Activated T-helper 17 cell treated with anti-CD3 and anti-CD28 coated beads, Interleukin-2, amount 50 U/mL, for 72 hours (primary cell): Measurements from ENCODE around the gene DNAH14. TPM values are rescaled to one million over a fixed set of nuclear protein-coding genes. Genes with fewer than 3 reads are reported as not detected.
"Not testable (repeated sequence)": the region's sequence is repeated elsewhere in the genome, so short reads cannot be mapped to it uniquely, and the experiment has no call there.

Source experiments
- ATAC-seq: fragments of 150-1000 bp; cut with Tn5 transposase; replicated peaks from 2 replicates; pipeline ENCODE4 v1.10.0; 2021; ENCODE audit warnings: mild to moderate bottlenecking, moderate library complexity
- H3K27ac Mint-ChIP-seq: one replicate; pipeline ENCODE4 v1.8.0; 2022; ENCODE audit warnings: mixed read lengths
- H3K27me3 Mint-ChIP-seq: one replicate; pipeline ENCODE4 v1.8.0; 2022; ENCODE audit warnings: mixed read lengths
- H3K36me3 Mint-ChIP-seq: one replicate; pipeline ENCODE4 v1.8.0; 2022; ENCODE audit warnings: low read depth, mild to moderate bottlenecking, mixed read lengths
- H3K4me1 Mint-ChIP-seq: one replicate; pipeline ENCODE4 v1.8.0; 2022; ENCODE audit warnings: mixed read lengths
- H3K4me3 Mint-ChIP-seq: one replicate; pipeline ENCODE4 v1.8.0; 2022; ENCODE audit warnings: mild to moderate bottlenecking, mixed read lengths
- H3K9me3 Mint-ChIP-seq: one replicate; pipeline ENCODE4 v1.8.0; 2022; ENCODE audit warnings: mixed read lengths
- total RNA-seq, 2 donors: library from RNA; stranded (reverse); gene quantifications; one replicate each; pipeline ENCODE4 v1.2.3, GENCODE V29; 2022

Gene DNAH14
- total RNA-seq, 2 donors from 2014 or later, result 0.16 to 2.2 TPM

DNA sequence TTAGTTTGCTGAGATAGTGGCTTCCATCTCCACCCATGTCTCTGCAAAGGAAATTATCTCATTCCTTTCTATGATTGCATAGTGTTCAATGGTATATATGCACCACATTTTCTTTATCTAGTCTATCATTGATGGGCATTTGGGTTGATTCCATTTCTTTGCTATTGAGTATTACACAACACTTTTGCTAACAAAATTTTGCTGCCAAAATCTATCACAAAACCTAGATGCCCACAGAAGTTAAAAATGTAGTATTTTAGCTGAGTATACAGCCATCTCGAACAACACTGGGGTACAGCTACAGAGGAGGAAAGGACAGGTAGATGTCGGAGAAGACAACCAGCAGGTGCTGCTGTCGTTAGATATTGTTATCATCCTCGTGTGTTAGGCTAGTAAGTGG, 430.6 kb downstream of the DNAH14 start:
- H3K9me3 Mint-ChIP-seq, result no peaks in the 10 kb centered on the region
- H3K4me1 Mint-ChIP-seq, result no peaks in the 10 kb centered on the region
- no peak for ATAC-seq
- no peak overlapping the region for H3K27ac Mint-ChIP-seq
- no peaks in the 10 kb centered on the region for H3K36me3 Mint-ChIP-seq
- H3K27me3 Mint-ChIP-seq, result peaks cover 25% of the 10 kb centered on the region
- H3K4me3 Mint-ChIP-seq, result no peak overlapping the region

DNA sequence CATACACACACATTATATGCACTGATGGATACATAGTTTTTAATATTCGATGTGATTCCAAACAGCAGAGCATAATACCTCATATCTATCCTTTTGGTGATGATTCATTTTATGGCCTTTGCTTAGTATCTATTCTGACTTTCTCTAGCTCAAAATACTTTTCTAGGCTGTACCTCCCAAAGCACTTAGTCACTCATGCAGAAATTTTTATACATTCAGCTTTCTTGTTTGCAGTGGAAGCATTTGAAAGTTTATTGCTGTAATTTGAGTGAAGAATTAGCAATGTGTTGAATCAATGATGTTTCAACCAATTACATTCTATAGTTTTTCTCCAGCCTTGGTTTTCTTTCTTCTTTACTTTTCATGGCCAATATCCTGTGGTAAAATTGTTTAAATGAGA, 431.7 kb downstream of the DNAH14 start:
- Mint-ChIP-seq H3K4me1 (no peaks in the 10 kb centered on the region), H3K36me3 (no peaks in the 10 kb centered on the region), H3K4me3 (no peak overlapping the region), H3K9me3 (no peaks in the 10 kb centered on the region), H3K27me3 (peaks cover 22% of the 10 kb centered on the region), H3K27ac (no peak overlapping the region)
- ATAC-seq, result no peak

DNA sequence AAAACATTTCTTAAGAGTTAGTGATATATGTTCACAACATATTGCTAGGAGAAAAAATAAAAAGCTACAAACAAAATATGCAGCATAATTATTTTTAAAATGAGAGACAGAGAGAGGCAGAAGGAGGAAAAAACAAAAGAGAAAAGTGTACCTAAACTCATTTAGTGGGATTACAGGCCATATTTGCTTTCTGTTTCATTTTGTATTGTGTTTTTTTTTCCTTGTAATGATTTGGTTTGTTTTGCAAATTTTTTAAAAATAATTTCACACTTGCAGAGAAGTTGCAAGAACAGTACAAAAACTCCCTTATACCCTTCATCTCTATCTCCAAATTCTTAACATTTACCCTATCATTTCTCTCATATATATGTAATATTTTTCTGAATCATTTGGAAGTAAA, 433.3 kb downstream of the DNAH14 start:
- no peaks in the 10 kb centered on the region for H3K4me1 Mint-ChIP-seq
- H3K36me3 Mint-ChIP-seq, result no peaks in the 10 kb centered on the region
- ATAC-seq, result no peak
- H3K4me3 Mint-ChIP-seq, result no peak overlapping the region
- no peaks in the 10 kb centered on the region for H3K9me3 Mint-ChIP-seq
- H3K27ac Mint-ChIP-seq, result no peak overlapping the region
- H3K27me3 Mint-ChIP-seq, result peaks cover 26% of the 10 kb centered on the region

DNA sequence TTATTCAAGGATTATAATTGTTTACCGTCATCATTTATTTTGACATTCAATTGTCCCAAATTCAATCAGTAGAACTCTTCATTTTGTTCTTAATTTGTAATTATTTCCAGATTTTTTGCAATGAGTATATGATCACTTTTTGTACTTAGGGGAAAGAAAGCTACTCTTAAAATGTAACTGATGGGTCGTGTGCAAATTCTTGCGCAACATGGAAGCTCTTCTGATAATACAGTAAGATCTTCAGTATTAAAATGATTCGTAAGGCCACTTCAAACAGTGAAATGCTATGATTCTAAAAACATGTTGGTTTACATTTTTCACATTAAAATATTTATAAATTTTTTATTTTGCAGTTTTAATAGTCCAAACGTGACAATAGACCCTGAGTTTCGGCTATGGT, 435.0 kb downstream of the DNAH14 start:
- H3K9me3 Mint-ChIP-seq, result no peaks in the 10 kb centered on the region
- no peak overlapping the region for H3K4me3 Mint-ChIP-seq
- no peak overlapping the region for H3K27ac Mint-ChIP-seq

DNA sequence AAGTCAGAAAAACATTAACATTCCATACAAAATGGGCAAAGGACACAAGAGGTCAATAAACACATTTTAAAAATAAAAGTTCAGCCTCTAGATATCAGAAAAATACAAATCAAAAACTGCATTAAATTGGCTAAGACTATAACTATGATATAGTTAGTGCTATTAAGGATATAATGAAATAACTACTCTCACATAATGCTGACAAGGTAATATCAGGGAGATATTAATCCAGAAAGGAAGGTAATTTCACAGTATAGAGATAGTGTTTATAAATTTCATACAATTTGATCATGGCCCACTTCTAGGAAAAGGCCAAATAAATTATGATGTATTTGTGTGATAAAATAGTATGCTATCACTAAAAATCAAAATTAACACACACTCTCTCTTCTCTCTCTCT, 436.5 kb downstream of the DNAH14 start:
- Mint-ChIP-seq H3K4me1 (no peaks in the 10 kb centered on the region), H3K27me3 (peaks cover 14% of the 10 kb centered on the region), H3K27ac (no peak overlapping the region), H3K4me3 (no peak overlapping the region), H3K9me3 (no peaks in the 10 kb centered on the region), H3K36me3 (no peaks in the 10 kb centered on the region)
- ATAC-seq, result no peak

More for the DNA sequence above, 435.0 kb downstream of the DNAH14 start:
- Mint-ChIP-seq H3K4me1 (no peaks in the 10 kb centered on the region), H3K36me3 (no peaks in the 10 kb centered on the region), H3K27me3 (peaks cover 14% of the 10 kb centered on the region)
- ATAC-seq, result no peak

DNA sequence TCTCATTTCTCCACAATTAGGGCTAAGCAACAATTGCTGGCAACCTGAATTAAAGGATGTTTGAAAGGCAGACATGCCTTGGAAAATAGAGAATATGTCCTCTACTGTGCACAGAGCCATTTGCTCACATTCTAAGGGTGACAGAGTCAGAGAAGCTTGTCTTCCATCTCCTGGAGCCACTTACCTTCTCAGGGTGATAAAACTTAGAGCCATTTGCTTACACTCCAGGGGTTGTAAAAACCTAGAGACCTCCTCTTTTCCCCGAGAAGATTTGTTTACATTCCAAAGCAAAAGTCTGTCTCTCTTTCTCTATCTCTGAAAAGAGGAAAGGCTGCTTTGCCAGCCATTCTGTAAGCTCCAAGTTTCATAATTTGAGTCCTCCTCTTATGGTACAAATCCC, 437.1 kb downstream of the DNAH14 start:
- ATAC-seq, result no peak
- H3K36me3 Mint-ChIP-seq, result no peaks in the 10 kb centered on the region
- H3K9me3 Mint-ChIP-seq, result no peaks in the 10 kb centered on the region
- peaks cover 14% of the 10 kb centered on the region for H3K27me3 Mint-ChIP-seq
- no peaks in the 10 kb centered on the region for H3K4me1 Mint-ChIP-seq
- no peak overlapping the region for H3K4me3 Mint-ChIP-seq
- H3K27ac Mint-ChIP-seq, result no peak overlapping the region

DNA sequence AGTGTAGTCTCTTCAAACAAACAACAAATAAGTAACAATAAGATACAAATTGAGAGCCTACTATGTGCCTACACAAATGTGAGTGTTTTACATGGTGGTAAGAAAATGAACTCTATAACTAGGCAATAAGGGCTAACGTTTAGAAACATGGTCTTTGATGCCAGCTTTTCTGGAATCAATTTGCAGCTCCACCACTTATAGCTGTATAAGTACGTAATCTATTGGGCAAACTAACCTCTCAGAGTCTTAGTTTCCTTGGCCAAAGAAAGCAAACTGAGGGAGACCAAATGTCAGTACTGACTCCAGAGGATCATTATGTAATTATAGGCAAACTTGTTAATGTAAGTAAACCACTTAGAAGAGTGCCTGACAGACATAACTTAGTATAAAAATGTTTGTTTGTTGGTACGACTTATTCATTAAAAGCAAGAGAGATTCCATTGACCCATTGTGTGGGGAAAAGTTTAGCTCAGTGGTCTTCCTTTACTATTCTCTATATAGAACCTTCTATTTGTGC, 438.6 kb downstream of the DNAH14 start:
- no peaks in the 10 kb centered on the region for H3K9me3 Mint-ChIP-seq
- ATAC-seq, result no peak
- H3K4me1 Mint-ChIP-seq, result no peaks in the 10 kb centered on the region
- no peak overlapping the region for H3K4me3 Mint-ChIP-seq
- no peak overlapping the region for H3K27ac Mint-ChIP-seq
- peaks cover 14% of the 10 kb centered on the region for H3K27me3 Mint-ChIP-seq
- no peaks in the 10 kb centered on the region for H3K36me3 Mint-ChIP-seq

DNA sequence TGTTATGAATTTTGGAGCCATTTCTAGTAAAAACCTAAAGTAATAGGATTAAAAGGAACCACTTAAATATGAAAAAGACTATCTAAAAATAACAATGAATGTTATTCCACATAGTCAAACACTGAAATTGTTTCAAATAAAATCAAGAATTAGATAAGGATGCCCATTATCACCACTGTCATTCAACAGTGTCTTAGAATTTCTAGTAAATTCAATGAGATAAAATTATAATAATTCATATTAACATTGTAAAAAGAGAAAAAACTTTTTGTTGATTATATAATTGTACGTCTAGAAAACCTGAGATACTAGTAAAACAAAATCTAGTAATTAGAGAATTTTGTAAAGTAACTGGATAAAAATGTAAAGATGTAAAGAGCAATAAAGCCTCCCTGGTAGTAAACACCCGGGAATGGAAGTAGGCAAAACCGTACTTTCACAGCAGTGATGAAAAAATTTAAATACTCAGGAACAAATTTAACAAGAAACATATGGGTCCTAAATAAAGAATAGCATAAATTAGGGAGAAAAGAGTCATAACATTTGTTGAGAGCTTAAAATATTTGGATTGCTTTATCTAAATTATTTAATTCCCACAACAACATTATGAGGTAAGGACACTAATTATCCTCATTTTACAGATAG, 442.0 kb downstream of the DNAH14 start:
- no peak overlapping the region for H3K4me3 Mint-ChIP-seq
- peaks cover 12% of the 10 kb centered on the region for H3K27me3 Mint-ChIP-seq
- no peaks in the 10 kb centered on the region for H3K4me1 Mint-ChIP-seq
- no peaks in the 10 kb centered on the region for H3K9me3 Mint-ChIP-seq
- no peak overlapping the region for H3K27ac Mint-ChIP-seq
- ATAC-seq, result no peak
- no peaks in the 10 kb centered on the region for H3K36me3 Mint-ChIP-seq

DNA sequence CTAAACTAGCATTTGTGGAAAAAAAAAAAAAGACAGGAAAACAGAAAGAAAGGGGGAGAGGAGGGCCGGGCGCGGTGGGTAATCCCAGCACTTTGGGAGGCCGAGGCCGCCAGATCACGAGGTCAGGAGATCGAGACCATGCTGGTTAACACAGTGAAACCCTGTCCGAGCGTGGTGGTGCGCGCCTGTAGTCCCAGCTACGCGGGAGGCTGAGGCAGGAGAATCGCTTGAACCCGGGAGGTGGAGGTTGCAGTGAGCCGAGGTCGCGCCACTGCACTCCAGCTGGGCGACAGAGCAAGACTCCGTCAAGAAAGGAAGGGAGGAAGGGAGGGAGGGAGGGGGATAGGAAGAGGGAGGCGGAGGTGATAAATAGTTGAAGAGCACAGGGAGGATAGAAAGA, 443.7 kb downstream of the DNAH14 start:
- Mint-ChIP-seq H3K27me3 (no peaks in the 10 kb centered on the region), H3K36me3 (no peaks in the 10 kb centered on the region), H3K4me3 (no peak overlapping the region), H3K4me1 (no peaks in the 10 kb centered on the region), H3K9me3 (no peaks in the 10 kb centered on the region), H3K27ac (no peak overlapping the region)
- ATAC-seq, result no peak

DNA sequence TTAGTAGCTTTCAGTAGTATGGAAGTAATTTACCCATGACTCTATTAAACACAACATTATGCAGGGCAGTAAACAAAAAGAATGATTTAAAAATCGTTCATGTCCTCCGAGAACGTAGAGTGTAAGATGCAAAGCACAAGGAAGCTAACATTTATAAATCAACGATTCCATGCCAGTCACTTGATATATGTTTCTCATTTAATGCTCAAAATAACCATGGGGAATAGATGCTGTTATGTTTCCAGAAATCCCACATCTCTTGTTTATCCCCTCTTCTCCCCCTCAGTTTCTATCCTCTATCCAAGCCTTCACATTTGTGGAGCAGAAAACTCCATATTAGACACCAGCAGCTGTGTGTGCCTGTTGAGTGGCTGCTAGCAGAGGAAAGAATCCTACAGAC, 445.5 kb downstream of the DNAH14 start:
- H3K27ac Mint-ChIP-seq, result no peak overlapping the region
- no peak overlapping the region for H3K4me3 Mint-ChIP-seq
- ATAC-seq, result no peak
- no peaks in the 10 kb centered on the region for H3K36me3 Mint-ChIP-seq
- H3K4me1 Mint-ChIP-seq, result no peaks in the 10 kb centered on the region
- no peaks in the 10 kb centered on the region for H3K9me3 Mint-ChIP-seq
- no peaks in the 10 kb centered on the region for H3K27me3 Mint-ChIP-seq

DNA sequence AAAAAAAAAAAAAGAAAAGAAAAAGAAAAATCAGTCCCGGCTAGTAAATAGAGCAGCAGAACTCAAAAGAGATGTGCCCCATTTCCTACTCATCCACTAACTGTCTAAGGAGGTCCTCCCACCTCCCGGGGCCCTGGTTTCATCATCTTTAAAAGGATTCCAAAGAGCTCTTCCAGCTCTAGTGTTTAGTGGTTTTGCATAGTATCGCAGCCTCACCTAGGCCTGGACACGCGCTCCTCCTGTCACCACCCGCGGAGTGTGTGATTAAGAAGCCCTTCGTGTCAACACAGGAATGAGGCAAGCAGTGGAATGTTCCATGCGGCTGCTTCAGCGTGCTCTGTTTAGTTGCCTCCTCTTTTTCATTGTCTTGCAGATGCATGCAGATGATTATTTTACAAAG, 449.4 kb downstream of the DNAH14 start:
- H3K9me3 Mint-ChIP-seq, result no peaks in the 10 kb centered on the region
- no peaks in the 10 kb centered on the region for H3K27me3 Mint-ChIP-seq
- ATAC-seq, result no peak
- H3K36me3 Mint-ChIP-seq, result no peaks in the 10 kb centered on the region
- H3K27ac Mint-ChIP-seq, result no peak overlapping the region
- H3K4me3 Mint-ChIP-seq, result no peak overlapping the region
- H3K4me1 Mint-ChIP-seq, result no peaks in the 10 kb centered on the region

DNA sequence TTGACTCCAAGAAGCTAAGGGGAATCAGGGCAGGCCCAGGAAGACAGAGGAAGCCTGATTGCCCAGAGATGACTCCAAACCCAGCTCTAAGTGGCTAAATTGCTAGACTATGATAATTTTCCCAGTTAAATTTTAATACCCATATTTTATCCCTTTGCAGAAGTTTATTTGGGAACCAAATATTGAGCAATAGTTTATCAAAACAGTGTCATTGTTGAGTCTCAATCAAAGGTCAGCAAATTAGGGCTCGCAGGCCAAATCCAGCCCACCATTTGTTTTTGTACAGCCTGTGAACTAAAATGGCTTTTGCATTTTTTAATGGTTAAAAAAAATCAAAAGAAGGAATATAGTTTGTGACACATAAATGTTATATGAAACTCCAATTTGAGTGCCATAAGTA, 451.2 kb downstream of the DNAH14 start:
- Mint-ChIP-seq H3K27ac (no peak overlapping the region), H3K4me3 (no peak overlapping the region), H3K27me3 (no peaks in the 10 kb centered on the region), H3K9me3 (no peaks in the 10 kb centered on the region), H3K4me1 (no peaks in the 10 kb centered on the region), H3K36me3 (no peaks in the 10 kb centered on the region)
- ATAC-seq, result no peak

DNA sequence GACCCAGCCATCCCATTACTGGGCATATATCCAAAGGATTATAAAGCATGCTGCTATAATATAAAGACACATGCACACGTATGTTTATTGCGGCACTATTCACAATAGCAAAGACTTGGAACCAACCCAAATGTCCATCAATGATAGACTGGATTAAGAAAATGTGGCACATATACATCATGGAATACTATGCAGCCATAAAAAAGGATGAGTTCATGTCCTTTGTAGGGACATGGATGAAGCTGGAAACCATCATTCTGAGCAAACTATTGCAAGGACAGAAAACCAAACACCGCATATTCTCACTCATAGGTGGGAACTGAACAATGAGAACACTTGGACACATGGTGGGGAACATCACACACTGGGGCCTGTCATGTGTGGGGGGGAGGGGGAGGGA, 457.4 kb downstream of the DNAH14 start:
- not testable (repeated sequence) for H3K27ac Mint-ChIP-seq, H3K27me3 Mint-ChIP-seq, ATAC-seq, H3K36me3 Mint-ChIP-seq, H3K4me1 Mint-ChIP-seq, H3K9me3 Mint-ChIP-seq, H3K4me3 Mint-ChIP-seq

DNA sequence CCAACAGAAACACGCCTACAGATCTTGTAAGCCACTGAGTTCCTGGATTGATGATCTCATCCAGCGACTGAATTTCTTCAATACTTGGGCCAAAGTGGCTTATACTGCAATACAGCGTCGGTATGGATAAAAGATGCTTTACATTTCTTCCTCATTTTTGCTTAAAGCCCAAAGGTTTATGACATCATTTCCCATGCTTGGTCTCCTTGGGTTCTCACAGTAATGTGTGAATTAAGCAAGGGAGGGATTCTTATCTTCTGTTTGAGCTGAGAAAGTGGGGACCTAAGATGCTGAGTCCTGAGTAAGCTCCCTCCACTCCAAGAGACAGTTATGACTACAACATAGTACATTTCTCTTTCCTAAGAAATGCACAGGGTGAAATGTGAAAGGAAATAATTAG, 458.9 kb downstream of the DNAH14 start:
- no peak for ATAC-seq
- Mint-ChIP-seq H3K4me1 (peaks cover 8% of the 10 kb centered on the region), H3K4me3 (no peak overlapping the region), H3K9me3 (no peaks in the 10 kb centered on the region), H3K27ac (no peak overlapping the region), H3K27me3 (no peaks in the 10 kb centered on the region), H3K36me3 (no peaks in the 10 kb centered on the region)

DNA sequence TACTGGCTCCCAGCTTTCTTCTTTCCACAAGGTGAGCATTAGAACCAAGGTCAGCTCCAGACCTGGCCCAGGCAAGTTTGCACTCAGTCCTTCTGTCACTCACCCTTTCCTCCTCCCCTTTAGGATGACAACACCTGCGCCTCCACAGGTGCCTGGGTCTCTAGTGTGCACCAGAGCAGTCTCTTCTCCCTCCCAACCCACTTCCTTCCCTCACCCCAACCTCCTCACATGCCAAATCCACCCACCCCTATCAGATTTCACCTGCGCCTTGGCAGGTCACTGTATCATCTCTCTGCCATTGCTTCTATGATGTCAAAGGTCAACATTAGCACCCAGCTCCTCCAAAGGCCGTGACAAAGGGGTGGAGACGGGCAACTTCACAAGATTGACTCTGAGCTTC, 460.4 kb downstream of the DNAH14 start:
- Mint-ChIP-seq H3K9me3 (no peaks in the 10 kb centered on the region), H3K36me3 (no peaks in the 10 kb centered on the region), H3K27ac (no peak overlapping the region), H3K4me1 (peaks cover 8% of the 10 kb centered on the region), H3K27me3 (no peaks in the 10 kb centered on the region), H3K4me3 (no peak overlapping the region)
- no peak for ATAC-seq

DNA sequence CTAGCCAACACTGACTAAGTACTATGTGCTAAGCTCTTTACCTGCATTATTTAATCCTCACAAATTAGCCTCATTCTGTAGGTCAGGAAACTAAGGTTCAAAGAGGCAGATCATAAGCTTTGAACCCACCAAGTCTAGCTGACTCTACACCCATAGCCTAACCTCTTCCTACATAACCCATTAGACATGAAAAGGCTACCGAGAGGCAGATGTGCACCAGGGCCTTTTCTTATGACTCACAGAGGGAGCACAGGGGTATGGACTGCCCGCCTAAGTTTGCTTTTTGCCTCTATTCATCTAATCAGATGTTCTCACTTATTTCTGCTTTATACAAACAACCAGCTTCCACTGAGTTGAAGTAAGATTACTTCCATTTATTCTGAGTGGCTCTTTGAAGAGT, 466.9 kb downstream of the DNAH14 start:
- Mint-ChIP-seq H3K27me3 (no peaks in the 10 kb centered on the region), H3K36me3 (peaks cover 51% of the 10 kb centered on the region)

More for the DNA sequence above, 466.9 kb downstream of the DNAH14 start:
- Mint-ChIP-seq H3K9me3 (no peaks in the 10 kb centered on the region), H3K4me1 (no peaks in the 10 kb centered on the region), H3K27ac (peak overlapping the region; percentile 9), H3K4me3 (no peak overlapping the region)
- peak; percentile 37 for ATAC-seq
